GM13977 (cell line): ENCODE results near the gene MBNL1.

Experiments
- DNase-seq: peaks from one replicate; pipeline ENCODE4 v3.0.0; 2012; ENCODE audit warnings: low spot score
- in situ Hi-C: fragments of 300-500 bp; cut with MboI; formaldehyde crosslinking; loops from one replicate; pipeline ENCODE4 v1.12.0; 2022; ENCODE audit warnings: low sequenced_read_pairs, low pct_unique_long_range_greater_than_20kb, mixed read lengths, inconsistent platforms; ENCODE audit not compliant: unreplicated experiment
- TF ChIP-seq, protein P1 (sequence below): IDR thresholded peaks from 2 replicates; pipeline ENCODE4 v1.5.1; 2012; ENCODE audit warnings: mild to moderate bottlenecking, control low read depth; ENCODE audit not compliant: insufficient read depth; ENCODE audit errors: extremely low read depth, missing control alignments

MBNL1 gene

DNA sequence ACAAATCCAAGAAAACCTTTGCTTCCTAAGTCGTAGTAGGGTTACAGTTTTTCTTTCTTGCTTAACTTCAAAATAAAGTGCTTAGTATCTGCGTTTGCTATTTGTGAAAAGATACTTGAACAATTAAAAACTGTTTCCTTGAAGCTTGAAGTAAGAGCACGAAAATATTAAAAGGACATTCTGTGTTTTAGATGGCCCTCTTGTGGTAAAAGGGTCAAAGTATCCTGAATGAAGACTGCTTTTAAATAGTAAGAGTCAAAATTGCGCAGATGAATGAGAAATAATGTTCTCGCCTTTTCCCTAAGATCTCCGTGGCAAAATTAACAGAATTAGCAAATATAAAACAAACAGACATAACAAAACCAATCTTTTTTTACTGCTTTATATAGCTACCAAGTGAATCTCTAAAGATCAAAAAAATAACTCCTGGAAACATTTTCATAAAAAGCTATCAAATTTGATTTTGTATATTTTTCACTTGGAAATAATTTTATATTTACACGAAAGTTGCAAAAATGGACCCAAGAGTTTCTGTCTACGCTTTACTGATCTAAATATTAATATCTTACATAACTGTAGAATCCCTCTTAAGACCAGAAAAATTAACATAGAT, 175.4 kb downstream of the MBNL1 start:
- DNase-seq: peak; percentile 16
- TF ChIP-seq, protein P1, sequence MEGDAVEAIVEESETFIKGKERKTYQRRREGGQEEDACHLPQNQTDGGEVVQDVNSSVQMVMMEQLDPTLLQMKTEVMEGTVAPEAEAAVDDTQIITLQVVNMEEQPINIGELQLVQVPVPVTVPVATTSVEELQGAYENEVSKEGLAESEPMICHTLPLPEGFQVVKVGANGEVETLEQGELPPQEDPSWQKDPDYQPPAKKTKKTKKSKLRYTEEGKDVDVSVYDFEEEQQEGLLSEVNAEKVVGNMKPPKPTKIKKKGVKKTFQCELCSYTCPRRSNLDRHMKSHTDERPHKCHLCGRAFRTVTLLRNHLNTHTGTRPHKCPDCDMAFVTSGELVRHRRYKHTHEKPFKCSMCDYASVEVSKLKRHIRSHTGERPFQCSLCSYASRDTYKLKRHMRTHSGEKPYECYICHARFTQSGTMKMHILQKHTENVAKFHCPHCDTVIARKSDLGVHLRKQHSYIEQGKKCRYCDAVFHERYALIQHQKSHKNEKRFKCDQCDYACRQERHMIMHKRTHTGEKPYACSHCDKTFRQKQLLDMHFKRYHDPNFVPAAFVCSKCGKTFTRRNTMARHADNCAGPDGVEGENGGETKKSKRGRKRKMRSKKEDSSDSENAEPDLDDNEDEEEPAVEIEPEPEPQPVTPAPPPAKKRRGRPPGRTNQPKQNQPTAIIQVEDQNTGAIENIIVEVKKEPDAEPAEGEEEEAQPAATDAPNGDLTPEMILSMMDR: peak; percentile 70
- in situ Hi-C loops: no loop called here

DNA sequence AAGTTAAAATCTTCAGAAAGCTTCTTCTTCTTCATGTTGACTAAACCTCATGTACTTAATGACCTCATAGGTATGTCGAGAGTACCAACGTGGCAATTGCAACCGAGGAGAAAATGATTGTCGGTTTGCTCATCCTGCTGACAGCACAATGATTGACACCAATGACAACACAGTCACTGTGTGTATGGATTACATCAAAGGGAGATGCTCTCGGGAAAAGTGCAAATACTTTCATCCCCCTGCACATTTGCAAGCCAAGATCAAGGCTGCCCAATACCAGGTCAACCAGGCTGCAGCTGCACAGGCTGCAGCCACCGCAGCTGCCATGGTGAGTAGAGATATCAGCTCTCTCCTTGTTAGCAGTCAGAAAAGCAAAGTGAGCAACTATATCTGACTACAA, 176.5 kb downstream of the MBNL1 start:
- TF ChIP-seq, protein P1: no peak
- no peak for DNase-seq
- in situ Hi-C loops: no loop called here

DNA sequence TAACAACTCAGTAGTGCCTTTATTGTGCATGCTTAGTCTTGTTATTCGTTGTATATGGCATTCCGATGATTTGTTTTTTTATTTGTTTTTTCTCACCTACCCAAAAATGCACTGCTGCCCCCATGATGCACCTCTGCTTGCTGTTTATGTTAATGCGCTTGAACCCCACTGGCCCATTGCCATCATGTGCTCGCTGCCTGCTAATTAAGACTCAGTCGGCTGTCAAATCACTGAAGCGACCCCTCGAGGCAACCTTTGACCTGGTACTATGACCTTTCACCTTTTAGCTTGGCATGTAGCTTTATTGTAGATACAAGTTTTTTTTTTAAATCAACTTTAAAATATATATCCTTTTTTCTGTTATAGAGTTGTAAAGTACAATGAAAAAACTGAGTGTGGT, 177.8 kb downstream of the MBNL1 start:
- DNase-seq: no peak
- TF ChIP-seq, protein P1: no peak
- in situ Hi-C loops: no loop called here

DNA sequence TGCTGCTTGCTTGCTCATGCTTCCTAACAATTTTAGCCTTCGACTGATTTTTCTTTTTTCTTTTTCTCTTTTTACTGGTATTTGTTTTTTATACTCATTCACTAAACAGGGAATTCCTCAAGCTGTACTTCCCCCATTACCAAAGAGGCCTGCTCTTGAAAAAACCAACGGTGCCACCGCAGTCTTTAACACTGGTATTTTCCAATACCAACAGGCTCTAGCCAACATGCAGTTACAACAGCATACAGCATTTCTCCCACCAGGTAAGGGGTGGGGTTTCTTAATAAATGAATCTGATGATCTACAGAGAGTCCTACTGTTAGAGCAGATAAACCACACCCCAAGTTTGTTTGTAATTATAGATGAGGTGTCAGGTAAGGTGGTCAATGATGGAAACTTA, 178.8 kb downstream of the MBNL1 start:
- no peak for DNase-seq
- in situ Hi-C loops: no loop called here
- TF ChIP-seq, protein P1: no peak

GRCh38 chr3:152448091-152448490, 179.4 kb downstream of the MBNL1 start:
- TF ChIP-seq, protein P1: no peak
- DNase-seq: no peak
- in situ Hi-C loops: no loop called here

GRCh38 chr3:152452318-152452717, 183.6 kb downstream of the MBNL1 start:
- no peak for DNase-seq
- TF ChIP-seq, protein P1: no peak
- in situ Hi-C loops: no loop called here
